ENCODE data around the gene PIK3C3.
"Not testable (repeated sequence)": the region's sequence is repeated elsewhere in the genome, so short reads cannot be mapped to it uniquely, and the experiment has no call there.

The PIK3C3 gene

DNA sequence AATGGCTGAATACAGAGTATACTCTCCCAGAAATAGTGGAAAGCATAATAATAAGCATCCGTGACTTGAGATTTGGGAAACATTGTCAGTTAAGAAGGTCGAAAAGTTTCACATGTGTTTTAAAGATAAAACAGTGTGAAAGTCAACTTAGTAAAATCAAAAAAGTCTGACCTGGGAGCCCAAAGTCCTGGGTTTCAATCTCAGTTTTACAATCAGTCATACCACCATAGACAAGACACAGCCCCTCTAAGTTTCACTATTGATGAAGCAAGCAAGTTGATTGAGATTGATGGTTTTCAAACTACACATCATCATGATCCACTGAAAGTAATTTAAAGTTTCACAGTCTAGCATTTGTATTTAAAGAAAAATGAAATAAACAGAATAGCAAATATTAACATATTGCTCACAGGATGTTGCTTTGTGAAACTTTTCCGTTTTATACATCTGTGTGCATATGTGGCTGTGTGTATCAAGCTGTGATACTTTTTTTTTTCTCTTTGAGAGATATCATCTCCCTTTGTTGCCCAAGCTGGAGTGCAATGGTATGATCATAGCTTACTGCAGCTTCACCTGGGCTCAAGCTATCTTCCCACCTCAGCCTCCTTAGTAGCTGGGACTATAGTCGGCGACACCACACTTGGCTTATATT lies 71.1 kb downstream of the PIK3C3 start:
- DNase-seq, result no peak

DNA sequence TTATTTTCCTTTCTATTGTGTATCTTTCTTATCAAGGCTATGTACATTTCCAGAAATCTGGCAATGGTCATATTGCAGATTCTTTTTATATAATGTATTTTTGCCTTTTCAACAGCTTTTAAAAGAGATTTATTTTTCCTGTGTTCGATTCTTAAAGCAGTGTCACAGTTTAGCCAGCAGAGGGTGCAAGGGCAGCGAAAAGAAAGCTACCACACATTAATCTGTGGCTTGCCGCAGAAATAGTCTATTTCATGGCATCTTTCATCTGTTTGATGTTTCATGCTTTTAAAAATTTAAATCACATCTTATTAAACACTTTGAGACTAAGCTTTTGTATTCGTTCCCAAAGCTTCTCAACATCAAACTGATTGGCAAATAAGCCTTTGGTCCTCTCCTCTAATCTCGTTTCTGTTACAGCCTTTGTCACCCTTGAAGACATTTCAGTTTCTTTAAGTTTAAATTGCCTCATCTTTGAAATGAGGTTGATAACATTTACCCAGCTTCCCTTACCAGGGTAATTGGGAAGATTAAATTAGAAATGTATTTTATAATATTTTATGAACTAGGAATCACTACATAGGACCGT lies 73.3 kb downstream of the PIK3C3 start:
- DNase-seq, result no peak

DNA sequence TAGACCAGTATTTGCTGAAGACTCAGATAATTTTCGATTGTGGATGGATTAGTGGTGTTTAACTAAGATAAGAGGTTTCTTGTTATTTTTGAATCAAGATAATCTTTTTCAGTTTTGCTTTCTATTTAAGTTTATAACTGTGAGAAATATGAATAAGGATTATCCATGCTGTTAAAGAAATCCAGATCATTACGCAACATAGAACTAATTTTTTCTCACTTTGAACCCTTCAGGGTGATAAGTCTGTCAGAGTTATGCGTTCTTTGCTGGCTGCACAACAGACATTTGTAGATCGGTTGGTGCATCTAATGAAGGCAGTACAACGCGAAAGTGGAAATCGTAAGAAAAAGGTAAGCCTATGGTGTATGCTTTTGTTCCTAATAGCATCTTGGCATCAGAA lies 74.1 kb downstream of the PIK3C3 start:
- no peak for DNase-seq

DNA sequence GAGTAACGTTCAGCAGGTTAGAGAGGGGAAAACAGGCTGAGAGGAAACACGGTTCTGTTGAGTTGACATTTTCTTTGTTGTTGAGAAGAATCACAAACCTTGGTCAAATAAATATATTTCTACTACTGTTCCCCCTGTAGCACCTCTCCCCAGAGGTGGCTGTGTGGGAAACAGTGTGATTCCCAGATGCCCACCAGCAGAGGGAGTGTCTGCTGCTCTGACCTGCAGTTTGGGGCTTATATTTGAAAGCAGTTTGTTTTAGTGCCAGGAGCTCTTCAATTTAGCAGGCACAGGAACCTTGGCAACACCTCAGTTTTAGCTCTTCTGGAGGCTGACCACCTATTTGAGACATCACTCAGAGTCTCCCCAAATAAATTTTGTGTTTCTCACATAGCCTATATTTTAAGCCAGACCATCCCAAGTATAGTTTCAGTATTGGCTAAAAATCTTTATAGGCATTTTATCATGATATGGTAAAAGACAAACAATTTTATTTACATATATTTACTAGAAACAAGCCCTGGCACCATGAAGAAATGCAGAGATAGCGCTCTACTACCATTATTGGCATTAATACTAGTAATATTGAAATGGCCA lies 75.7 kb downstream of the PIK3C3 start:
- DNase-seq, result no peak

GRCh38 chr18:42032447-42032846 lies 77.4 kb downstream of the PIK3C3 start:
- DNase-seq, result no peak

- DNase-seq, result no peak
Measured at GRCh38 chr18:42033137-42033810, 78.2 kb downstream of the PIK3C3 start.

DNA sequence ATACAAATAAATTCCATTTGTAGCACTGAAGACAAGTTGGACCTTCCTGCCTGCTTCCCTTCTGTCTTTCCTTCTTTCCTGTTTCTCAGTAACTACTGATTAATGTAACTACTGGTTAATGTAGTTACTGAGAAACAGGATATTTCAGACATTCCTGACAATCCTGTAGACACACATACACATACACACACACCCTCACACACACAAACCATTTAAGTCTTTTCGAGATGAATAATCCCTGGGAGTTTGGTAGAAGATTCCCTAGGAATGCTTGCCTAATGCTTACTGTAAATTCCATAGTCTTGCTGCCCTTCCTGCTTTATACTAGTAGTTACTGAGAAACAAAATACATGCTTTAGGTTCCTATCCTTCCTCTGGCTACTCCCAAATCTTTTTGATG lies 83.9 kb downstream of the PIK3C3 start:
- DNase-seq, result no peak

- no peak for DNase-seq
Measured at GRCh38 chr18:42039396-42039795, 84.4 kb downstream of the PIK3C3 start.

GRCh38 chr18:42041793-42042192 lies 86.8 kb downstream of the PIK3C3 start:
- DNase-seq, result no peak

DNA sequence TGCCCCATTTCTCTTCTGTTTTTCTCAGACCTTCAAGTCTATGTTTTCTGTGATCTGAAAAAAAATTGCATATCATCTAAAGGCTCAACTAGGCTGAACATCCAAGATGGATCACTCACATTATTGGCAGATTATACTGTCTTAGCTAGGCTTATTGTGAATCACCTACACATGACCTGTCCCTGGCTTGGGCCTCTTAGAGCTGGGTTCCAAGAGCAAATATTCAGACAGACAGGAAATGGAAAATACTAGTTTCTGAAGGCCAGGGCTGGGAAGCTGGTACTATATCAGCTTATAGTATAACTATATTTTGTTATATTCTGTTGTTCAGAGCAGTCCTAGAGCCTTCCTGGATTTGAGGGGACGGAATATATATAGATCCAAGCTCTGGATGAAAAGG lies 90.3 kb downstream of the PIK3C3 start:
- DNase-seq, result no peak

- DNase-seq, result no peak
Measured at GRCh38 chr18:42047721-42048120, 92.7 kb downstream of the PIK3C3 start.

DNA sequence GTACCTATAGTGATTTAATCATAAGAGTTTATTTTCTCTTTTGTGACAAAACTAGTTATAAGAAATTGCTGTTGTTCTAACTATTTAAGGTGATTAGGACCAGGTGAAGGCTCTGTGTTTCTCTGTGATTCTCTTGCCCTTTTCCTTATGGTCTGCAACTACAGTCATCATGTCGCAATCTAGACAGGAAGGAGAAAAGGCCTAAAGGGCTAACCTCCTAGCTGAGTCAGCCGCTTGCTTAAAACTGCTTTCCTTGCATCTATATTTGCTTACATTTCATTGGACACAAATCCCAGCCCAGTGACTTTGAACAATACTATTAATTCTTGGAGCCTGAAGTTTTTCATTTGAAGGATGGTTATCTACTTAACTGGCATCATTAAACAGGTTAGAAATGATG lies 93.1 kb downstream of the PIK3C3 start:
- DNase-seq, result no peak

DNA sequence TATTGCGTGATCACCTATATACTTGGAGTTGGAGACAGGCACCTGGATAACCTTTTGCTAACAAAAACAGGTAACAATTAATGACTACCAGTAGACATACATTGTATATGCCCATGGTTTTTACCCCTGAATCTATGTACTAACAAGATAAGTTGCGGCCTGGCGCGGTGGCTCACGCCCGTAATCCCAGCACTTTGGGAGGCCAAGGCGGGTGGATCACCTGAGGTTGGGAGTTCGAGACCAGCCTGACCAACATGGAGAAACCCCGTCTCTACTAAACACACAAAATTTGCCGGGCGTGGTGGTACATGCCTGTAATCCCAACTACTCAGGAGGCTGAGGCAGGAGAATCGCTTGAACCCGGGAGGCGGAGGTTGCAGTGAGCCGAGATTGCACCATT lies 94.5 kb downstream of the PIK3C3 start:
- DNase-seq, result not testable (repeated sequence)

- DNase-seq, result no peak
Measured at GRCh38 chr18:42051411-42051810, 96.4 kb downstream of the PIK3C3 start.

GRCh38 chr18:42052122-42052708 lies 97.2 kb downstream of the PIK3C3 start:
- no peak for DNase-seq

- no peak for DNase-seq
Measured at GRCh38 chr18:42053188-42053781, 98.3 kb downstream of the PIK3C3 start.

GRCh38 chr18:42064109-42064508 lies 109.1 kb downstream of the PIK3C3 start:
- no peak for DNase-seq

GRCh38 chr18:42067518-42067917 lies 112.5 kb downstream of the PIK3C3 start:
- no peak for DNase-seq

- no peak for DNase-seq
Measured at GRCh38 chr18:42068030-42068429, 113.0 kb downstream of the PIK3C3 start.

GRCh38 chr18:42069036-42069435 lies 114.0 kb downstream of the PIK3C3 start:
- DNase-seq, result no peak

DNA sequence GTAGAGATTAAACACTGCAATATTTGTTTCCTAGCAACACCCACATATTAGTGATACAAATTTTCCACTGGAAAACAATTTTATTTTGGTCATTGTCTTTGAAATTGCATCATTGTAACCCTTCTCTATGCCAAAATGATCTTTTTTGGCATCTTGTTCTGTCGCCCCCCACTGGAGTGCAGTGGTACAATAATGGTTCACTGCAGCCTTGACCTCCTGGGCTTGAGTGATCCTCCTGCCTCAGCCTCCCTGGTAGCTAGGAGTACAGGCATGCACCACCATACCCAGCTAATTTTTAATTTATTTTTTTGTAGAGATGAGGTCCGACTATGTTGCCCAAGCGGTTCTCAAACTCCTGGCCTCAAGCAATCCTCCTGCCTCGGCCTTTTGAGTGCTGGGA lies 117.4 kb downstream of the PIK3C3 start:
- no peak for DNase-seq

- no peak for DNase-seq
Measured at GRCh38 chr18:42074704-42075103, 119.7 kb downstream of the PIK3C3 start.

DNA sequence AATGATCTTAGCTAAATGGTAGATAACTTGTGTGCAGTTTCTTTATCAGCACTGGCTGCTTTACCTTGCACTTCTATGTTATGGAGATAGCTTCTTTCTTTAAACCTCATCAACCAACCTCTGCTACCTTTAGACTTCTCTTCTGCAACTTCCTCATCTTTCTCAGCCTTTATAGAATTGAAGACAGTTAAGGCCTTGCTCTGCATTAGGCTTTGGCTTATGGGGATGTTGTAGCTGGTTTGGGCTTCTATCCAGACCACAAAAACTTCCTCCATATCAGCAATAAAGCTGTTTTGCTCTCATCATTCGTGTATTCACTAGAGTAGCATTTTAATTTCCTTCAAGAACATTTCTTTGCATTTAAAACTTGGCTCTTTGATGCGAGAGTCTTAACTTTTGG lies 123.7 kb downstream of the PIK3C3 start:
- DNase-seq, result no peak
